HCT116 (cell line): ENCODE measurements around the gene SFTPB. TPM values are rescaled to one million over a fixed set of nuclear protein-coding genes. Genes with fewer than 3 reads are reported as not detected.
A peak's percentile ranks its signal among the peaks of the same experiment; 100 is the strongest.

Source experiments
- ATAC-seq: fragments of 200-7000 bp; cut with Tn5 transposase; 2 replicates; pipeline ENCODE4 v1.9.1; 2020; ENCODE audit warnings: mild to moderate bottlenecking, moderate library complexity
- BruUV-seq: library from RNA; stranded (reverse); fragments of 400-500 nt; replicated peaks from 2 replicates; lab custom pipeline; 2021; lab: Mats Ljungman, UMichigan
- CTCF ChIA-PET: fragments of 300-600 bp; sonication (Branson Sonifier 250); formaldehyde crosslinking; loops from one replicate; lab custom pipeline; 2021; ENCODE audit warnings: antibody characterized with exemption; lab: Charles Lee
- POLR2A ChIA-PET: fragments of 300-600, 350-600 bp; sonication (Branson Sonifier 250); formaldehyde crosslinking; loops from one replicate; lab custom pipeline; 2021; ENCODE audit warnings: antibody characterized with exemption; lab: Charles Lee
- RAD21 ChIA-PET, 2 experiments: fragments of 300-600 bp; sonication (Branson Sonifier 250); formaldehyde crosslinking; loops; one replicate each; lab custom pipeline; 2023; ENCODE audit warnings: low total read pairs in 2 of 2; ENCODE audit not compliant: uncharacterized antibody in 2 of 2, unreplicated experiment in 2 of 2, low non-redundant PET in 1 of 2; lab: Charles Lee
- DNase-seq: peaks from one replicate; pipeline ENCODE4 v3.0.0-alpha.2; 2010; ENCODE audit warnings: low read depth, low spot score
- H2AFZ ChIP-seq: fragments of 200-600 bp; shearing (Covaris generic), sonication (generic); 2 replicates; pipeline ENCODE4 v1.6.1; 2017; ENCODE audit warnings: low read depth, mixed run types, mixed read lengths, antibody characterized with exemption, low read length; ENCODE audit not compliant: poor library complexity, severe bottlenecking
- H3K27ac ChIP-seq: 2 replicates; pipeline ENCODE4 v1.5.1; 2012; ENCODE audit warnings: low read depth, low read length
- H3K27me3 ChIP-seq: fragments of 200-600 bp; sonication (generic); 2 replicates; pipeline ENCODE4 v1.6.1; 2016; ENCODE audit warnings: mixed run types, low read length, mixed read lengths; ENCODE audit not compliant: insufficient read depth
- H3K36me3 ChIP-seq, 2 experiments: fragments of 200-500 bp in 1 of 2; fragments of 200-600 bp in 1 of 2; sonication (Bioruptor generic) in 1 of 2; sonication (generic) in 1 of 2; 2 replicates each; pipeline versions ENCODE4 v1.5.1 to v1.6.1; 2014 to 2016; ENCODE audit warnings: low read length in 2 of 2, inconsistent platforms in 1 of 2, mixed read lengths in 1 of 2, mixed run types in 1 of 2; ENCODE audit not compliant: insufficient read depth in 2 of 2, control insufficient read depth in 1 of 2
- H3K4me1 ChIP-seq, 2 experiments: fragments of 200-600 bp in 1 of 2; sonication (generic) in 1 of 2; 2 replicates each; pipeline versions ENCODE4 v1.5.1 to v1.6.1; 2012 to 2017; ENCODE audit warnings: low read length in 2 of 2, inconsistent platforms in 1 of 2, mild to moderate bottlenecking in 1 of 2, mixed read lengths in 1 of 2, mixed run types in 1 of 2, moderate library complexity in 1 of 2; ENCODE audit not compliant: insufficient read depth in 2 of 2, control insufficient read depth in 1 of 2
- H3K4me2 ChIP-seq: fragments of 200-600 bp; sonication (generic); 2 replicates; pipeline ENCODE4 v1.6.1; 2017; ENCODE audit warnings: mixed run types, low read length, mixed read lengths
- H3K4me3 ChIP-seq, 2 experiments: fragments of 200-600 bp in 1 of 2; sonication (generic) in 1 of 2; replicated peaks in 1 of 2; 2 replicates each; pipeline ENCODE4 v1.5.1; 2011 to 2016; ENCODE audit warnings: low read length in 2 of 2, control low read depth in 1 of 2, low read depth in 1 of 2, mild to moderate bottlenecking in 1 of 2, mixed read lengths in 1 of 2, mixed run types in 1 of 2
- H3K79me2 ChIP-seq: fragments of 200-600 bp; sonication (generic); 2 replicates; pipeline ENCODE4 v1.6.1; 2017; ENCODE audit warnings: mild to moderate bottlenecking, mixed run types, low read length, moderate library complexity, mixed read lengths; ENCODE audit not compliant: insufficient read depth
- H3K9ac ChIP-seq: fragments of 200-600 bp; sonication (generic); 2 replicates; pipeline ENCODE4 v1.6.1; 2016; ENCODE audit warnings: low read length, mixed read lengths
- H3K9me2 ChIP-seq: fragments of 200-600 bp; sonication (generic), shearing (Covaris generic); 2 replicates; pipeline ENCODE4 v1.6.1; 2017; ENCODE audit warnings: mixed run types, mild to moderate bottlenecking, moderate library complexity; ENCODE audit not compliant: insufficient read depth
- H3K9me3 ChIP-seq, 2 experiments: fragments of 200-500 bp in 1 of 2; fragments of 200-600 bp in 1 of 2; sonication (Bioruptor generic) in 1 of 2; sonication (generic) in 1 of 2; 2 replicates each; pipeline ENCODE4 v1.6.1; 2014 to 2017; ENCODE audit warnings: low read length in 2 of 2, mixed read lengths in 2 of 2, inconsistent platforms in 1 of 2, low read depth in 1 of 2, mild to moderate bottlenecking in 1 of 2, mixed run types in 1 of 2, moderate library complexity in 1 of 2; ENCODE audit not compliant: control insufficient read depth in 1 of 2, insufficient read depth in 1 of 2
- H4K20me1 ChIP-seq: fragments of 200-600 bp; sonication (generic), shearing (Covaris generic); 2 replicates; pipeline ENCODE4 v1.6.1; 2017; ENCODE audit warnings: mixed run types, mild to moderate bottlenecking, moderate library complexity; ENCODE audit not compliant: insufficient read depth
- CBX3 ChIP-seq: IDR thresholded peaks from 2 replicates; pipeline ENCODE4 v1.6.1; 2012; ENCODE audit warnings: low read depth
- CEBPB ChIP-seq: IDR thresholded peaks from 2 replicates; pipeline ENCODE4 v1.6.1; 2012; ENCODE audit warnings: low read depth
- EGR1 ChIP-seq: IDR thresholded peaks from 2 replicates; pipeline ENCODE4 v1.6.1; 2012; ENCODE audit warnings: low read depth
- ELF1 ChIP-seq: IDR thresholded peaks from 2 replicates; pipeline ENCODE4 v1.6.1; 2012; ENCODE audit warnings: low read depth, borderline replicate concordance
- EZH2 ChIP-seq: fragments of 200-600 bp; sonication (generic); IDR thresholded peaks from 2 replicates; pipeline ENCODE4 v1.6.1; 2017; ENCODE audit warnings: antibody characterized with exemption, mixed run types
- EZH2phosphoT487 ChIP-seq: fragments of 200-600 bp; IDR thresholded peaks from 2 replicates; pipeline ENCODE4 v1.6.1; 2018; ENCODE audit warnings: antibody characterized with exemption, borderline replicate concordance
- FOSL1 ChIP-seq: IDR thresholded peaks from 2 replicates; pipeline ENCODE4 v1.6.1; 2012; ENCODE audit warnings: low read depth
- JUND ChIP-seq: IDR thresholded peaks from 2 replicates; pipeline ENCODE4 v1.6.1; 2012
- POLR2A ChIP-seq: IDR thresholded peaks from 2 replicates; pipeline ENCODE4 v1.7.0; 2011; ENCODE audit warnings: borderline replicate concordance; ENCODE audit not compliant: insufficient read depth, insufficient read length; ENCODE audit errors: extremely low read depth
- RAD21 ChIP-seq: IDR thresholded peaks from 2 replicates; pipeline ENCODE4 v1.6.1; 2012; ENCODE audit warnings: low read depth, mild to moderate bottlenecking
- SIN3A ChIP-seq: IDR thresholded peaks from 2 replicates; pipeline ENCODE4 v1.6.1; 2012; ENCODE audit warnings: low read depth
- SP1 ChIP-seq: IDR thresholded peaks from 2 replicates; pipeline ENCODE4 v1.6.1; 2012; ENCODE audit warnings: low read depth
- SRF ChIP-seq: IDR thresholded peaks from 2 replicates; pipeline ENCODE4 v1.6.1; 2012; ENCODE audit warnings: low read depth
- TCF7L2 ChIP-seq: IDR thresholded peaks from 2 replicates; pipeline ENCODE4 v1.7.0; 2011; ENCODE audit warnings: borderline replicate concordance, inconsistent platforms; ENCODE audit not compliant: insufficient read depth, insufficient read length; ENCODE audit errors: extremely low read depth
- YY1 ChIP-seq: IDR thresholded peaks from 2 replicates; pipeline ENCODE4 v1.6.1; 2011; ENCODE audit warnings: low read length, low read depth, moderate library complexity, mild to moderate bottlenecking; ENCODE audit not compliant: insufficient replicate concordance; ENCODE audit errors: extremely low read depth
- ZNF274 ChIP-seq: fragments of 200-500 bp; sonication (Bioruptor generic); IDR thresholded peaks from 2 replicates; pipeline ENCODE4 v1.6.1; 2014; ENCODE audit warnings: mild to moderate bottlenecking, low read depth, low read length, inconsistent platforms
- intact Hi-C: fragments of 100-400 bp; cut with micrococcal nuclease; formaldehyde crosslinking; loops from 2 replicates; pipeline ENCODE4 v1.10.0; 2022
- total RNA-seq: library from RNA; stranded (reverse); gene quantifications from one replicate; pipeline ENCODE4 v1.2.1, GENCODE V29; 2021; ENCODE audit not compliant: unreplicated experiment
- TF ChIP-seq, protein P1 (sequence below), 3 experiments: fragments of 200-600 bp in 1 of 3; sonication (generic) in 1 of 3; IDR thresholded peaks in 2 of 3; conservative IDR thresholded peaks in 1 of 3; 2 replicates each; pipeline ENCODE4 v1.5.1; 2012 to 2017; ENCODE audit warnings: low read depth in 2 of 3, low read length in 2 of 3, antibody characterized with exemption in 1 of 3, borderline replicate concordance in 1 of 3, control low read depth in 1 of 3, mild to moderate bottlenecking in 1 of 3, mixed read lengths in 1 of 3, mixed run types in 1 of 3, moderate library complexity in 1 of 3; ENCODE audit not compliant: insufficient read depth in 1 of 3
- TF ChIP-seq, protein P2 (sequence below): IDR thresholded peaks from 2 replicates; pipeline ENCODE4 v1.6.1; 2011; ENCODE audit warnings: mild to moderate bottlenecking, low read length, moderate library complexity; ENCODE audit not compliant: insufficient replicate concordance; ENCODE audit errors: extremely low read depth
- TF ChIP-seq, protein P3 (sequence below): IDR thresholded peaks from 2 replicates; pipeline ENCODE4 v1.6.1; 2012
- TF ChIP-seq, protein P4 (sequence below): IDR thresholded peaks from 2 replicates; pipeline ENCODE4 v1.6.1; 2012

The SFTPB gene
- total RNA-seq, 1 experiment from 2014 or later = 13.3 TPM

DNA sequence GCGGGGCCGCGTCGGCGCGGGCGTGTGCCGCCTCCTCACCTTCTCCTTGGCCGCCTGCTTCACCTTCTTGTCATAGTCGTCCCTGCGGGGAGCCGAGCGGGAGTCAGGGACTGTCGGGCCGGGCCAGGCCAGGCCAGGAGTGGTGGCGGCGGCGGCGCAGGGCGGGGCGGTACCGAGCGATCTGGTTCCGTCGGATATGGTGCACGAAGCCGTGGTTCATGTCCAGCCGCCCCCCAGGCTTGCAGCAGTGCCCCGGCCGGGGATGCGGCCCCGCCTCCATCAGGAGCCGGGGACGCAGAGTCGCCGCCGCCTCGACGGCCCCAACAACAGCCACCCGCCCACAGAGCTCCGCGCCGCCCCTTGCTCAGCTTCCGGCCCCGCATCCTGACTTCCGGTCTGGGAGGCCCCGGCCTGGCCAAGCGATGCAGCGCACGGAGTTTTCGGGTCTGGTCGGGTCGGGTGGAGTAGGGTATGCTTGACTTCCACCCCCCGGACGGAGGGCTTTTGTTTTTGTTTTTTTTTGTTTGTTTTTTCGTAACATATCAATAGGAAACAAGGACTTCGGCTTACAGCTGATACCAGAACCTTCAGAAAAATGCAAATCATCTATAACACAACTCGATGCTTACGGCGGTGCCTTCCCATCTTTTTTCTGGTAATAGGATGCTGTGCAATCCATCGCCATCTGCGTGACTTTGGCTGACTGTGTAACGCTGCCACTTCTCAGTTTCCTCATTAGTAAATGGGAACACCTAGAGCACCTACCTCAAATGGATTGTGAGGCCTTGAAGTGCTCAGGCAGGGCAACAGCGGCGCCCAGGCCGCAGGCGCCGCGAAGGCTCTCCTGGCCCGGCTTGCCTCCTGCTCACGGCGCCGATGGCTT, 56.1 kb downstream of the SFTPB start, which contains the start of gene C2orf68:
TSS of gene C2orf68 (minus strand) at position 362 of the 883 bp plus-strand sequence. CDS start at position 280, 82 bp downstream.
- Histone ChIP-seq H3K4me2 (peak within 1 kb of the TSS; percentile 93), H3K4me3 (peak within 1 kb of the TSS; percentile 93 to 98), H3K27ac (peak within 1 kb of the TSS; percentile 87), H3K9me2 (no peaks in the 10 kb centered on the region), H2AFZ (no peak within 1 kb of the TSS), H3K27me3 (no peaks in the 10 kb centered on the region), H3K9ac (peak within 1 kb of the TSS; percentile 86), H3K9me3 (no peaks in the 10 kb centered on the region), H3K79me2 (peaks cover 33% of the 10 kb centered on the region), H3K4me1 (peaks cover 10 to 29% of the 10 kb centered on the region in 2 experiments), H4K20me1 (no peaks in the 10 kb centered on the region), H3K36me3 (peaks cover 6 to 16% of the 10 kb centered on the region in 2 experiments)
- peak; percentile 76 for ATAC-seq
- BruUV-seq = TSS peak; percentile 90
- ChIA-PET CTCF (interaction anchor here (1.3 to 1.5 kb wide), 2 partner anchors 9 to 25 kb away, joined by 3 to 5 read pairs; partner anchors contain the start of gene TMEM150A), RAD21 (no interaction called here), POLR2A (interaction anchor here (0.6 to 1.3 kb wide), 15 partner anchors 9 to 258 kb away, joined by 3 to 20 read pairs (median 3); partner anchors contain the start of genes GGCX, RETSAT, RNF181 and TMEM150A)
- DNase-seq = peak; percentile 81
- intact Hi-C loops = loop anchor here (5.0 kb wide), 2 partner anchors 260 to 325 kb away; partner anchors contain the start of genes ELMOD3 and RETSAT
- TF ChIP-seq CBX3 (0 out of 2 replicates have a peak, but pooled peaks have one; percentile 44), YY1 (no peak), JUND (no peak), SRF (no peak), RAD21 (no peak), POLR2A (peak; percentile 93), ELF1 (no peak; the same call in 1 of the 2 replicates), CEBPB (no peak), FOSL1 (no peak), ZNF274 (no peak), TCF7L2 (no peak), EGR1 (peak; percentile 79), EZH2phosphoT487 (no peak), SIN3A (peak; percentile 86), EZH2 (no peak), SP1 (peak; percentile 79)
- TF ChIP-seq, protein P1, sequence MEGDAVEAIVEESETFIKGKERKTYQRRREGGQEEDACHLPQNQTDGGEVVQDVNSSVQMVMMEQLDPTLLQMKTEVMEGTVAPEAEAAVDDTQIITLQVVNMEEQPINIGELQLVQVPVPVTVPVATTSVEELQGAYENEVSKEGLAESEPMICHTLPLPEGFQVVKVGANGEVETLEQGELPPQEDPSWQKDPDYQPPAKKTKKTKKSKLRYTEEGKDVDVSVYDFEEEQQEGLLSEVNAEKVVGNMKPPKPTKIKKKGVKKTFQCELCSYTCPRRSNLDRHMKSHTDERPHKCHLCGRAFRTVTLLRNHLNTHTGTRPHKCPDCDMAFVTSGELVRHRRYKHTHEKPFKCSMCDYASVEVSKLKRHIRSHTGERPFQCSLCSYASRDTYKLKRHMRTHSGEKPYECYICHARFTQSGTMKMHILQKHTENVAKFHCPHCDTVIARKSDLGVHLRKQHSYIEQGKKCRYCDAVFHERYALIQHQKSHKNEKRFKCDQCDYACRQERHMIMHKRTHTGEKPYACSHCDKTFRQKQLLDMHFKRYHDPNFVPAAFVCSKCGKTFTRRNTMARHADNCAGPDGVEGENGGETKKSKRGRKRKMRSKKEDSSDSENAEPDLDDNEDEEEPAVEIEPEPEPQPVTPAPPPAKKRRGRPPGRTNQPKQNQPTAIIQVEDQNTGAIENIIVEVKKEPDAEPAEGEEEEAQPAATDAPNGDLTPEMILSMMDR (IDR thresholded peaks at IDR 0.05 in 2 of 3, conservative IDR thresholded peaks at IDR 0.05 in 1 of 3; ENCODE audit: borderline replicate concordance in 1 of 3, insufficient read depth in 1 of 3, low read depth in 2 of 3, low read length in 2 of 3) = no peak
- TF ChIP-seq, protein P2, sequence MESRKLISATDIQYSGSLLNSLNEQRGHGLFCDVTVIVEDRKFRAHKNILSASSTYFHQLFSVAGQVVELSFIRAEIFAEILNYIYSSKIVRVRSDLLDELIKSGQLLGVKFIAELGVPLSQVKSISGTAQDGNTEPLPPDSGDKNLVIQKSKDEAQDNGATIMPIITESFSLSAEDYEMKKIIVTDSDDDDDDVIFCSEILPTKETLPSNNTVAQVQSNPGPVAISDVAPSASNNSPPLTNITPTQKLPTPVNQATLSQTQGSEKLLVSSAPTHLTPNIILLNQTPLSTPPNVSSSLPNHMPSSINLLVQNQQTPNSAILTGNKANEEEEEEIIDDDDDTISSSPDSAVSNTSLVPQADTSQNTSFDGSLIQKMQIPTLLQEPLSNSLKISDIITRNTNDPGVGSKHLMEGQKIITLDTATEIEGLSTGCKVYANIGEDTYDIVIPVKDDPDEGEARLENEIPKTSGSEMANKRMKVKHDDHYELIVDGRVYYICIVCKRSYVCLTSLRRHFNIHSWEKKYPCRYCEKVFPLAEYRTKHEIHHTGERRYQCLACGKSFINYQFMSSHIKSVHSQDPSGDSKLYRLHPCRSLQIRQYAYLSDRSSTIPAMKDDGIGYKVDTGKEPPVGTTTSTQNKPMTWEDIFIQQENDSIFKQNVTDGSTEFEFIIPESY = peak; percentile 9
- TF ChIP-seq, protein P3, sequence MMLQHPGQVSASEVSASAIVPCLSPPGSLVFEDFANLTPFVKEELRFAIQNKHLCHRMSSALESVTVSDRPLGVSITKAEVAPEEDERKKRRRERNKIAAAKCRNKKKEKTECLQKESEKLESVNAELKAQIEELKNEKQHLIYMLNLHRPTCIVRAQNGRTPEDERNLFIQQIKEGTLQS = no peak
- TF ChIP-seq, protein P4, sequence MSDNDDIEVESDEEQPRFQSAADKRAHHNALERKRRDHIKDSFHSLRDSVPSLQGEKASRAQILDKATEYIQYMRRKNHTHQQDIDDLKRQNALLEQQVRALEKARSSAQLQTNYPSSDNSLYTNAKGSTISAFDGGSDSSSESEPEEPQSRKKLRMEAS = peak; percentile 80
